ENCODE results near the gene CHRM4. TPM values are rescaled to one million over a fixed set of nuclear protein-coding genes. Genes with fewer than 3 reads are reported as not detected.
A peak's percentile ranks its signal among the peaks of the same experiment; 100 is the strongest.

The CHRM4 gene
- total RNA-seq, 2 donors from 2014 or later = 2.8 TPM; not detected in 1

GRCh38 chr11:46397526-46397925 lies 6.0 kb upstream of the CHRM4 start:
- whole genome bisulfite sequencing = 95% methylated on average over 18 of the region's 19 CpGs
- Histone ChIP-seq H3K4me1 (replicated peaks) (peaks cover 4% of the 10 kb centered on the region), H3K9me3 (no peaks in the 10 kb centered on the region), H3K27me3 (replicated peaks; ENCODE audit: insufficient read depth) (no peaks in the 10 kb centered on the region), H3K27ac (no peak overlapping the region), H3K36me3 (peaks cover 0 to 10% of the 10 kb centered on the region in 2 donors), H3K4me3 (no peak overlapping the region)
- DNase-seq (ENCODE audit: low spot score) = no peak
- TF ChIP-seq CTCF (IDR thresholded peaks at IDR 0.05) = no peak
- no peak for TF ChIP-seq POLR2A (IDR thresholded peaks at IDR 0.05)
- intact Hi-C loops (cut with DNase I) = no loop called here

DNA sequence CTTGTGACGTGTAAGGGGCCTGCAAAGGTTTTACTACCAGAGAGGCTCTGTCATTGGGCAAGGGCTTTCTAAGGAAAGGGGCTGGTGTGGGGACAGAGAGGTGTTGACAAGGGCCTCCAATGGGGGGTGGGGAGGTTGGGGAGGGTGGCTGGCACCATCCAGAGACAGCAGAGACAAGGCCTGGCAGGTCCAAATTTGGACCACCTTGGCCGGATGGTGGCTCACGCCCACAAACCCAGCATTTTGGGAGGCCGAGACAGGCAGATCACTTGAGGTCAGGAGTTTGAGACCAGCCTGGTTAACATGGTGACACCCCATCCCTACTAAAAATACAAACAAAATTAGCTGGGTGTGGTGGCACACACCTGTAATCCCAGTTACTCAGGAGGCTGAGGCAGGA lies 2.2 kb upstream of the CHRM4 start:
- no peaks in the 10 kb centered on the region for H3K9me3 ChIP-seq
- DNase-seq (ENCODE audit: low spot score) = no peak
- 89% methylated on average over 4 of the region's 4 CpGs for WGBS
- H3K27me3 ChIP-seq (replicated peaks; ENCODE audit: insufficient read depth) = peaks cover 4% of the 10 kb centered on the region
- H3K27ac ChIP-seq = no peak overlapping the region
- peaks cover 0 to 10% of the 10 kb centered on the region in 2 donors for H3K36me3 ChIP-seq
- no peak for TF ChIP-seq POLR2AphosphoS5 (IDR thresholded peaks at IDR 0.05)
- TF ChIP-seq POLR2A (IDR thresholded peaks at IDR 0.05) = no peak
- TF ChIP-seq CTCF (IDR thresholded peaks at IDR 0.05) = no peak
- H3K4me1 ChIP-seq (replicated peaks) = peaks cover 9% of the 10 kb centered on the region
- no peak overlapping the region for H3K4me3 ChIP-seq
- intact Hi-C loops (cut with DNase I) = loop anchor here (5.0 kb wide), 1 partner anchor 144 kb away; no protein-coding TSS in a partner anchor

DNA sequence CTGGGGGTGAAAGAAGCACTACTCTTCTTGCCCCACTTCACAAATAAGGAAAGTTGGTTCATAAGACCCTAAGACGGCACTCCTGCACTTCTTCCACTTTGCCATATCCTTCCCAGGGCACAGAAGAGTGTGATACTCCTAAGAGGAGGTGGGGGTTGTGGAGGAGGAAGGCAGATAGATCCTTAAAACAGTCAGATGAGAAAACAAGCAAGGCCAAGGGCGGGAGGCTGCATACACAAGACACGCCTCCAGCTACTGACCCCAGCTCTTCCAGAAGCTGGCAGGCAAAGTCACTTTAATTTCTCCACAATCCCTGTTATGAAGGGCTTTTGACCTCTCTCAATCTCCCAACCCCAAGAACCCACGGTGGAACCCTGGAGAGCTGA lies 1.6 kb upstream of the CHRM4 start:
- H3K4me3 ChIP-seq = no peak overlapping the region
- peaks cover 4% of the 10 kb centered on the region for H3K27me3 ChIP-seq (replicated peaks; ENCODE audit: insufficient read depth)
- DNase-seq (ENCODE audit: low spot score) = no peak
- intact Hi-C loops (cut with DNase I) = loop anchor here (5.0 kb wide), 1 partner anchor 144 kb away; no protein-coding TSS in a partner anchor
- H3K4me1 ChIP-seq (replicated peaks) = peaks cover 9% of the 10 kb centered on the region
- no peak overlapping the region for H3K27ac ChIP-seq
- no peak for TF ChIP-seq POLR2AphosphoS5 (IDR thresholded peaks at IDR 0.05)
- no peak for TF ChIP-seq CTCF (IDR thresholded peaks at IDR 0.05)
- no peak for TF ChIP-seq POLR2A (IDR thresholded peaks at IDR 0.05)
- no peaks in the 10 kb centered on the region for H3K9me3 ChIP-seq
- 72% methylated on average over 4 of the region's 4 CpGs for WGBS
- H3K36me3 ChIP-seq = peaks cover 0 to 10% of the 10 kb centered on the region in 2 donors

- peaks cover 6% of the 10 kb centered on the region for H3K27me3 ChIP-seq (replicated peaks; ENCODE audit: insufficient read depth)
- peaks cover 9% of the 10 kb centered on the region for H3K4me1 ChIP-seq (replicated peaks)
- H3K9me3 ChIP-seq = no peaks in the 10 kb centered on the region
- WGBS = 1% methylated on average over 67 of the region's 71 CpGs
- peak; percentile 78 for DNase-seq (ENCODE audit: low spot score)
- intact Hi-C loops (cut with DNase I) = loop anchor here (5.0 kb wide), 1 partner anchor 145 kb away; no protein-coding TSS in a partner anchor
- peaks cover 0 to 5% of the 10 kb centered on the region in 2 donors for H3K36me3 ChIP-seq
- peak overlapping the region; percentile 21 to 47 for H3K4me3 ChIP-seq
- peak; percentile 25 for TF ChIP-seq POLR2AphosphoS5 (IDR thresholded peaks at IDR 0.05)
- no peak for TF ChIP-seq POLR2A (IDR thresholded peaks at IDR 0.05)
- TF ChIP-seq CTCF (IDR thresholded peaks at IDR 0.05) = peak in 1 of 4 experiments; percentile 13
- no peak overlapping the region for H3K27ac ChIP-seq
Measured at GRCh38 chr11:46392421-46393230, 1.1 kb upstream of the CHRM4 start.

DNA sequence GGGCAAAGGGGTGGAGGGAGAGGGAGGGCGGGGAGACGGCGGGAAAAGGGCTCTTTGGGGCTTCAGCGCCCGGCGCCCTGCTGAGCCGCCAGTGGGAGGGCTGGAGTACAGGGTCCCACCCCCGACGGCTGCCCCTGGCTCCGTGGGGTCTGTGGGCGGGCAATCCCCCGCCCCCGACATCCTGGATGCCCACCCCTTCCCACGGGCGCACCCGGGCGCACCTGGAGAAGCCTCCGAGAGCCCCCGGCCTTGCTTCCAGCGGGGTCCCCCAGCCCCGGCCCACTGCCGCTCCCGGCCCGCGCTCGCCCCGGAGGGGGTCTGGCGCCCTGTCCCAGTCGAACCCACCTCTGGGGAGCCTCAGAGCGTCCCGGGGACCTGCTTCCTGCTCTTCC lies 394 bp downstream of the CHRM4 start:
- peaks cover 6% of the 10 kb centered on the region for H3K27me3 ChIP-seq (replicated peaks; ENCODE audit: insufficient read depth)
- intact Hi-C loops (cut with DNase I) = loop anchor here (5.0 kb wide), 1 partner anchor 146 kb away; no protein-coding TSS in a partner anchor
- H3K4me3 ChIP-seq = peak overlapping the region; percentile 21 to 47
- no peak overlapping the region for H3K27ac ChIP-seq
- no peaks in the 10 kb centered on the region for H3K36me3 ChIP-seq
- 3% methylated on average over 28 of the region's 31 CpGs for WGBS
- no peaks in the 10 kb centered on the region for H3K9me3 ChIP-seq
- peaks cover 9% of the 10 kb centered on the region for H3K4me1 ChIP-seq (replicated peaks)
- TF ChIP-seq POLR2AphosphoS5 (IDR thresholded peaks at IDR 0.05) = no peak
- TF ChIP-seq POLR2A (IDR thresholded peaks at IDR 0.05) = no peak
- no peak for TF ChIP-seq CTCF (IDR thresholded peaks at IDR 0.05)
- DNase-seq (ENCODE audit: low spot score) = no peak
